GM12873 (cell line): Measurements from ENCODE around the gene GALNTL6.

Experiments
- TF ChIP-seq, protein P1 (sequence below): IDR thresholded peaks from 2 replicates; pipeline ENCODE4 v1.5.1; 2012; ENCODE audit warnings: low read depth, mild to moderate bottlenecking, moderate library complexity, low read length, control low read depth; ENCODE audit not compliant: insufficient read depth; ENCODE audit errors: missing control alignments

The GALNTL6 gene

DNA sequence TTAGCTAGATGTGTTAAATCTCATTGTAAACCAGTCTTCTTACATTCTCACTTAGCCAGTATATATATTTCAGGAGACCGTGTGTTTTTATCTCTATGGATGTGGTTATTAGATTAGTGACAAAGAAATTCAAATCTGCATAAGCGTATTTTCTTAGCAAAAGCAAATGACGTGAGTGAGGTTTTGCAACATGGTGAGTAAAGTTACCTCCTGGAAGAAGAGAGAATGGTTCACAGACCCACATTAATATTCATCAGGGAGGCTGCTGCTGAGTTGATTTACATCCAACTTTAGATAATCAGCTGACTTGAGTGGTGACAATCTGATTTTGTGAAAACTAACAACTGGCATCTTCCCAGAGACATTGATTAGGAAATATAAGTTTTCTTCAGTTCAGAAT is 765.5 kb downstream of the GALNTL6 start:
- TF ChIP-seq, protein P1, sequence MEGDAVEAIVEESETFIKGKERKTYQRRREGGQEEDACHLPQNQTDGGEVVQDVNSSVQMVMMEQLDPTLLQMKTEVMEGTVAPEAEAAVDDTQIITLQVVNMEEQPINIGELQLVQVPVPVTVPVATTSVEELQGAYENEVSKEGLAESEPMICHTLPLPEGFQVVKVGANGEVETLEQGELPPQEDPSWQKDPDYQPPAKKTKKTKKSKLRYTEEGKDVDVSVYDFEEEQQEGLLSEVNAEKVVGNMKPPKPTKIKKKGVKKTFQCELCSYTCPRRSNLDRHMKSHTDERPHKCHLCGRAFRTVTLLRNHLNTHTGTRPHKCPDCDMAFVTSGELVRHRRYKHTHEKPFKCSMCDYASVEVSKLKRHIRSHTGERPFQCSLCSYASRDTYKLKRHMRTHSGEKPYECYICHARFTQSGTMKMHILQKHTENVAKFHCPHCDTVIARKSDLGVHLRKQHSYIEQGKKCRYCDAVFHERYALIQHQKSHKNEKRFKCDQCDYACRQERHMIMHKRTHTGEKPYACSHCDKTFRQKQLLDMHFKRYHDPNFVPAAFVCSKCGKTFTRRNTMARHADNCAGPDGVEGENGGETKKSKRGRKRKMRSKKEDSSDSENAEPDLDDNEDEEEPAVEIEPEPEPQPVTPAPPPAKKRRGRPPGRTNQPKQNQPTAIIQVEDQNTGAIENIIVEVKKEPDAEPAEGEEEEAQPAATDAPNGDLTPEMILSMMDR = no peak

DNA sequence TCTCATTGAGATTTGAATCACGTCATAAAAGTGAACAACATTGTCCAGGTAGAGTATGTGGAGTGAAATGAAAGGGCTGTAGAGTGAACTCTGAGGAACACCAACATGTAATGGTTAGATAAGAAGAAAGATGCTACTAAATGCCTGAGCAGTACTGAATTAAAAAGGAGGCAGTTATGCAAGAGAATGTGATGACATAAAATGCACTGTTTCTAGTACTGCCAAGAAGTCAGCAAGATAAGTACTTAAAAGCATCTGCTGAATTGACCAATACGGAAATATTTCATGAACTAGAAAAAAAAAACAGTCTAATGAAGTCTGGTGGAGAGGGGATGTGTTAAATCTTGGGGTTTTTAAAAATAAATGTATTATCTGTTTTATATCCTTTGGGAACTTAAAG is 771.6 kb downstream of the GALNTL6 start:
- TF ChIP-seq, protein P1 = no peak

DNA sequence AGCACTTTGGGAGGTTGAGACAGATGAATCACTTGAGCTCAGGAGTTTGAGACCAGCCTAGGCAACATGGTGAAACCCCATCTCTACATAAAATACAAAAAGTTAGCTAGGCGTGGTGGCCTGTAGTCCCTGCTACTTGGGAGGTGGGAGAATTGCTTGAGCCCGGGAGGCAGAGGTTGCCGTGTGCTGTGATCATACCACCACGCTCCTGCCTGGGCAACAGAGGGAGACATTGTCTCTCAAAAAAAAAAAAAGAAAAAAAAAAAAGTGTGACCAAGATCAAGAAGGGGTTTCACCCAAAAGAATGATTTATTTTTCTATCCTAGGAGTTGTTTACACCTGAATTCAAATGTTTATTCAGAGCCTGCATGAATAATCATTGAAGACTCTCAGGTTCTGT is 783.0 kb downstream of the GALNTL6 start:
- TF ChIP-seq, protein P1 = no peak

DNA sequence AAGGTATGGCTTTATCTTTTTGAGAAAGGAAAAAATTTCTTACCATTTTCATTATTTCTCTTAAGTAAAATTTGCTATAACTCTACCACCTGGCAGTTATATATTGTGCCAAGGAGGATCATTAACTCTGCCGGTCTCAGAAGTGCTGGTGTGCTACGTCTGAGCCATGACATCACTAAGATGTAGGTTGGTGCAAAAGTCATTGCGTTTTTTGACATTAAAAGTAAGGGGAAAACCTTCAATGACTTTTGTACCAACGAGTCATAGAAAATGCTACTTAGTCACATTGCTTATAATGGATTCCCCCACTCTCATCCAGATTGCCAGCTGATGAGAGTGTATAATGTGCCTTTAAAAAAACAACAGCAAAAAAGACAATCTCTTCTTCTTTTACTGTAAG is 786.4 kb downstream of the GALNTL6 start:
- TF ChIP-seq, protein P1 = no peak

DNA sequence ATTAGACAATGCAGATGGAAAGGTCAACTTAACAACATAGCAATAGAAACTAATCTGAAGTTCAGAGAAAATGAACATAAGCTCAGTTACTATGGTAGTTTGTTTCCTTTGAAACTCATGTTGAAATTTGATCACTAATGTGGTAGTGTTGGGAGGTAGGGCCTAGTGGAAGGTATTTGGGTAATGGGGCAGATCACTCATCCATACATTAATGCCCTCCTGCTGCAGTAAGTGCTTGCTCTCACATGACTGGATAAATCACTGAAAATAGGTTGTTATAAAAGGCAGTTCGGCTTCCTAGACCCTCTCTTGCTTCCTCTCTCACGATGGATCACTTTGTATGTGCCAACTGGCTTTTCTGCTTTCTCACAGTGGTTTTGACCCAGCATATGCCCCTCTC is 788.0 kb downstream of the GALNTL6 start:
- TF ChIP-seq, protein P1 = no peak

DNA sequence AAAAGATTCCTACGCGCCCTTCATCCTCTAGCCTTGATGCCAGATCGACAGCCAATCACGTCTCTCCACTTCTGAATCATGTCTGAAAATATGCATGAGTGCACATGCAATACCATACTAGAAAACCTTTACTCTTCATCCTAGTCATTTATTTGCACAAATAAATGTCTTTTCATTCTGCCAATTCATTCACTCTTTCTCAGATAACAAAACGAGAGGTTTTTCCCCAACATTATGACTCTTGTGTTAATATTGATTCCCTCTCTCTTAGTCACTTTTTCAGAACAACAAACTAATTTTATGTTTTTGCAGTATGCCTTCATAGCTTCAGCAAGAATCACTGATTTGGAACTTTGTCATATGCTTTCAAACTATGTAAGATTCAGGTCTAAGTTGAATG is 806.0 kb downstream of the GALNTL6 start:
- TF ChIP-seq, protein P1 = no peak

DNA sequence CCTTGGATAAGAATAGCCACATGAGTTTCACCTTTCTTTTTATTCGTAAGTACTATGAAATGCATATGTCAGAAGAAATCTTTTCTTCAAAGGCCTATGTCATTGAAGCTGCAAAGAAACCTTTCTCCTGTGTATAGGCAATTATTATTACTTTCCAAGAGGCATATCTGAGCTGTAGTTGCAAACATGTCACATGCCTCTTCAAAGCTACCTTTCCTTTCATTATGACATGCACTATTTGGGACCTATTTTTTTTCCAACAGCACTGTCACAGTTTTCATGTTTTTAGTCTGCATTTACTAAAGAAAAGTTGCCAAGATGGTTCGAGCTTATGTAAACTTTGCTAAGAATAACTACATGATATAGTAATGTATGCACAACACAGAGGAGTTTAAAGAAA is 806.6 kb downstream of the GALNTL6 start:
- TF ChIP-seq, protein P1 = no peak

DNA sequence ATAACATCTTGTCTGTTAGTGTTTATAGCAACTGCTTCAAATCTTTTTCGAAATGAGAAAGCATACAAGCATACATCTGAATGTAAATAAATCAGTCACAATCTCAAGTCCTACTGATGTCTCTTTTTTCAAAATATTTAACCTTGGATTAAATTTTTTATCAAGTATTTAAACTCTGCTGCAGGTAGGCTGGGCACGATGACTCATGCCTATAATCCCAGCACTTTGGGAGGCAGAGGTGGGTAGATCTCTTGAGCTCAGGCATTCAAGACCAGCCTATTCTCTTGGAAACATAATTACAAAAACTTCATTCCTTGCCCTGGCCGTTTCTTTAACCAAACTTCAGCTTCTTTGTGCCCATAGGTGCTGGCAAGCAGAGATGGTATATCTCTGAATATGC is 815.1 kb downstream of the GALNTL6 start:
- TF ChIP-seq, protein P1 = no peak
